Fibroblast of lung (primary cell): ENCODE data around the gene KLK15. TPM values are rescaled to one million over a fixed set of nuclear protein-coding genes. Genes with fewer than 3 reads are reported as not detected.

Source experiments
- DNase-seq, 2 donors: peaks; one replicate each; pipeline versions ENCODE4 v3.0.0 to v3.0.0-alpha.2; 2010; ENCODE audit warnings: low read depth in 2 of 2
- H2AFZ ChIP-seq: 2 replicates; pipeline ENCODE4 v1.5.1; 2012; ENCODE audit warnings: low read length, control low read depth, inconsistent platforms
- H3K27ac ChIP-seq: 2 replicates; pipeline ENCODE4 v1.5.1; 2011; ENCODE audit warnings: low read length, control low read depth; ENCODE audit not compliant: insufficient read depth
- H3K27me3 ChIP-seq: 2 replicates; pipeline ENCODE4 v1.5.1; 2011; ENCODE audit warnings: mild to moderate bottlenecking, low read length; ENCODE audit not compliant: control insufficient read depth, insufficient read depth
- H3K36me3 ChIP-seq: 2 replicates; pipeline ENCODE4 v1.5.1; 2011; ENCODE audit warnings: low read length; ENCODE audit not compliant: control insufficient read depth, insufficient read depth
- H3K4me1 ChIP-seq: 2 replicates; pipeline ENCODE4 v1.5.1; 2011; ENCODE audit warnings: low read length; ENCODE audit not compliant: control insufficient read depth, insufficient read depth; ENCODE audit errors: extremely low read depth
- H3K4me2 ChIP-seq: 2 replicates; pipeline ENCODE4 v1.5.1; 2011; ENCODE audit warnings: low read length, control low read depth; ENCODE audit not compliant: insufficient read depth; ENCODE audit errors: extremely low read depth
- H3K4me3 ChIP-seq, 4 experiments: fragments of 200-600 bp in 1 of 4; sonication (generic) in 1 of 4; replicated peaks in 1 of 4; 2 replicates each; pipeline ENCODE4 v1.5.1; 2011 to 2016; ENCODE audit warnings: low read length in 4 of 4, low read depth in 3 of 4, mild to moderate bottlenecking in 3 of 4, control low read depth in 2 of 4, inconsistent platforms in 1 of 4, mixed read lengths in 1 of 4; ENCODE audit not compliant: insufficient read depth in 1 of 4; ENCODE audit errors: control extremely low read depth in 1 of 4
- H3K79me2 ChIP-seq: 2 replicates; pipeline ENCODE4 v1.5.1; 2012; ENCODE audit warnings: mild to moderate bottlenecking, low read length, inconsistent platforms; ENCODE audit not compliant: control insufficient read depth, insufficient read depth
- H3K9ac ChIP-seq: 2 replicates; pipeline ENCODE4 v1.5.1; 2011; ENCODE audit warnings: mild to moderate bottlenecking, low read length, control low read depth; ENCODE audit not compliant: insufficient read depth
- H3K9me3 ChIP-seq: 2 replicates; pipeline ENCODE4 v1.5.1; 2012; ENCODE audit warnings: low read depth, low read length; ENCODE audit not compliant: control insufficient read depth, insufficient read depth
- H4K20me1 ChIP-seq: 2 replicates; pipeline ENCODE4 v1.5.1; 2011; ENCODE audit warnings: low read length; ENCODE audit not compliant: control insufficient read depth, insufficient read depth; ENCODE audit errors: extremely low read depth
- EZH2 ChIP-seq: IDR thresholded peaks from 2 replicates; pipeline ENCODE4 v1.5.1; 2012; ENCODE audit warnings: low read length, control low read depth, mild to moderate bottlenecking; ENCODE audit errors: missing control alignments
- polyA plus RNA-seq, 2 donors: library from polyadenylated mRNA; depleted of rRNA in 1 of 2; stranded (reverse) in 1 of 2; unstranded in 1 of 2; fragments of >200 nt; gene quantifications; 2 replicates each; pipeline ENCODE4 v1.2.1, GENCODE V29; 2011 to 2012; ENCODE audit warnings: missing spikeins in 1 of 2
- total RNA-seq: library from RNA; depleted of rRNA; stranded (reverse); fragments of >200 nt; gene quantifications from 2 replicates; pipeline ENCODE4 v1.2.1, GENCODE V29; 2014
- TF ChIP-seq, protein P1 (sequence below), 2 donors: IDR thresholded peaks in 1 of 2; conservative IDR thresholded peaks in 1 of 2; 1 replicate in 1 of 2; 2 replicates in 1 of 2; pipeline ENCODE4 v1.5.1; 2011 to 2012; ENCODE audit warnings: low read length in 2 of 2, control low read depth in 1 of 2, inconsistent platforms in 1 of 2, low read depth in 1 of 2, mild to moderate bottlenecking in 1 of 2

The KLK15 gene
- total and polyA plus RNA-seq, 2 donors (not counting 1 experiment from before 2014, with no cell fraction given), result not detected

DNA sequence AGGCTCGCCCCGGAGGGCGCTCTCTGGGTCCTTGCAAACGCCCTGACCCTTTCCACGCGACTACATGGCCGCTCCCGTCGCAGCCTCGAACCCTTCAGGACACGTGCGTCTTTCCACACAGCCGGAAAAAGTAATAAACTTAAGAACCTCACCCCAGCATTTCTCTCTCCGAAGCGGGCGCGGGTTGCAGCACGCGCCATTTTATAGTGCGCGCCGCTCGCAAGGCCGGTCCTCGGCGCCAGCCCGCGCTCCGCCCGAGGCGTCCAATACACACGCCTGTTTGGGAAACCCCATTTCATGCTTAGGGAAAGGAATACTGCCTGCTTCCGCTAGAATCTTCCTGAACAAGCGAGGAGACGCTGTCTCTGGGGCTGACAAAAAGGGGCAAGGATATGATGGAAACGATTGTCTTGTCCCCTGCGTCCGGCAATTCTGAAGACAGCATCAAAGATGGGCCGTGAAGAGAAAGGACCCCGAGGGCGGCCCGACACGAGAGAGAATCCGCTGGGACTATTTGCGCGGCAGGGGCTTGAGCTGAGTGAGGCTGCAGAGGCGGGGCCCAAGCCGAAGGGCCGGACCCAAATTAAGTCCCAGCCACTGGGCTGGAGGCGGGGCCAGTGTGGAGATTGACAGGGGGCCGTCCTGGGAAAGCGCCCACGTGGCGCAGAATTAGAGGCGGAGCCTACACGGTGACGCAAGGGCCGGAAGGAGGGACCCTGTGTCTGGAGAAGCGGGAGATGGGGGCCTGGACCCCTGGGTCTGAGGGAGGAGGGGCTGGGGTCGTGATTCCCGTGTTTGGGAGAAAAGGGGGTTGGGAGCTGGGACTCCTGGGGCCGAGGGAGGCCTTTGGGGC lies 28.7 kb downstream of the KLK15 start:
- DNase-seq, result peak; percentile 98 to 99
- Histone ChIP-seq H3K27ac (peak overlapping the region; percentile 94), H3K9ac (peak overlapping the region; percentile 89), H3K36me3 (peaks cover 8% of the 10 kb centered on the region), H2AFZ (peak overlapping the region; percentile 80), H4K20me1 (no peaks in the 10 kb centered on the region), H3K4me2 (peak overlapping the region; percentile 78), H3K4me1 (peaks cover 5% of the 10 kb centered on the region), H3K9me3 (no peaks in the 10 kb centered on the region), H3K4me3 (peak overlapping the region; percentile 81 to 98 (median 88)), H3K27me3 (no peaks in the 10 kb centered on the region), H3K79me2 (peaks cover 38% of the 10 kb centered on the region)
- TF ChIP-seq, protein P1, sequence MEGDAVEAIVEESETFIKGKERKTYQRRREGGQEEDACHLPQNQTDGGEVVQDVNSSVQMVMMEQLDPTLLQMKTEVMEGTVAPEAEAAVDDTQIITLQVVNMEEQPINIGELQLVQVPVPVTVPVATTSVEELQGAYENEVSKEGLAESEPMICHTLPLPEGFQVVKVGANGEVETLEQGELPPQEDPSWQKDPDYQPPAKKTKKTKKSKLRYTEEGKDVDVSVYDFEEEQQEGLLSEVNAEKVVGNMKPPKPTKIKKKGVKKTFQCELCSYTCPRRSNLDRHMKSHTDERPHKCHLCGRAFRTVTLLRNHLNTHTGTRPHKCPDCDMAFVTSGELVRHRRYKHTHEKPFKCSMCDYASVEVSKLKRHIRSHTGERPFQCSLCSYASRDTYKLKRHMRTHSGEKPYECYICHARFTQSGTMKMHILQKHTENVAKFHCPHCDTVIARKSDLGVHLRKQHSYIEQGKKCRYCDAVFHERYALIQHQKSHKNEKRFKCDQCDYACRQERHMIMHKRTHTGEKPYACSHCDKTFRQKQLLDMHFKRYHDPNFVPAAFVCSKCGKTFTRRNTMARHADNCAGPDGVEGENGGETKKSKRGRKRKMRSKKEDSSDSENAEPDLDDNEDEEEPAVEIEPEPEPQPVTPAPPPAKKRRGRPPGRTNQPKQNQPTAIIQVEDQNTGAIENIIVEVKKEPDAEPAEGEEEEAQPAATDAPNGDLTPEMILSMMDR (conservative IDR thresholded peaks at IDR 0.05 in 1 of 2, IDR thresholded peaks at IDR 0.05 in 1 of 2; ENCODE audit: low read depth in 1 of 2, low read length in 2 of 2), result no peak
- TF ChIP-seq EZH2, result no peak

DNA sequence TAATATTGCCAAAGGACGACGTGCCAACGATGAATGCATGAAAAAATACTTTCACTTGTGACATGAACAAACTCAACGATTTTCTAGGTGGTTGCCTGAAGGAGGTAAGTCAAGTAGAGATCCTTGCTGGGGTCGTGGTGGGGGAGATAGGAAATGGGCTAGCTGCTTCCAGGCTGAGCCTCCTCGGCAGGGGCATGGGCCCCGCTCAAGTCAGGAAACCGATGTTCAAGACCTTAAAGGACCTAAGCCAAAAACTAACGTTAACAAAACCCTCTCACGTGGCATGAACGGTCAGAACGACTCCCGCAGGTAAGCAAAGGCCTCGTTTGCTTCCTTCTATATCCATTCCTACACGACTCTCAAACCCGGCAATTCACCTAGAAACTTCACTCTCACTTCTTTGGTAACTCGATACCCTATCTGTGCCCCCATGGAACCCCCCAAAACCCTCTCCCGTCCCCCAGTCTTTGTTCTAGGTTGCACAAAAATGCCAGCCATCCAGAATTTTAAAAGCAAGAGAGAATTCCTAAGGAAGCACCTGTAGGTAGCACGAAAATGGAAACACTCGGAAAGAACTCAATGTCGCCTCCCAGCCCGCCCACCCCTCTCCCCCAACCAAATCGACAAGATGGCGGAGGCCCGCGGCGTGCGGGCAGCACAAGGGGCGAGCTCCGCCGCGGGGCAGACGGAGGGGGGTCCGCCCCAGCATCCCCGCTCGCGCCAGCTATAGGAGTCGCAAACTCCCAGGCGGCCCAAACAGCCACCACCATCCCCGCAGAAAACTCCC lies 29.5 kb downstream of the KLK15 start:
- no peaks in the 10 kb centered on the region for H3K27me3 ChIP-seq
- peak overlapping the region; percentile 81 to 98 (median 88) for H3K4me3 ChIP-seq
- peak overlapping the region; percentile 93 for H3K4me2 ChIP-seq
- H3K27ac ChIP-seq, result peak overlapping the region; percentile 94
- TF ChIP-seq, protein P1 (conservative IDR thresholded peaks at IDR 0.05 in 1 of 2, IDR thresholded peaks at IDR 0.05 in 1 of 2; ENCODE audit: low read depth in 1 of 2, low read length in 2 of 2), result no peak
- no peak for TF ChIP-seq EZH2
- H3K9ac ChIP-seq, result peak overlapping the region; percentile 89
- no peak for DNase-seq
- peaks cover 38% of the 10 kb centered on the region for H3K79me2 ChIP-seq
- no peaks in the 10 kb centered on the region for H3K9me3 ChIP-seq
- peak overlapping the region; percentile 75 for H2AFZ ChIP-seq
- peaks cover 5% of the 10 kb centered on the region for H3K4me1 ChIP-seq
- H3K36me3 ChIP-seq, result peaks cover 8% of the 10 kb centered on the region
- no peaks in the 10 kb centered on the region for H4K20me1 ChIP-seq

DNA sequence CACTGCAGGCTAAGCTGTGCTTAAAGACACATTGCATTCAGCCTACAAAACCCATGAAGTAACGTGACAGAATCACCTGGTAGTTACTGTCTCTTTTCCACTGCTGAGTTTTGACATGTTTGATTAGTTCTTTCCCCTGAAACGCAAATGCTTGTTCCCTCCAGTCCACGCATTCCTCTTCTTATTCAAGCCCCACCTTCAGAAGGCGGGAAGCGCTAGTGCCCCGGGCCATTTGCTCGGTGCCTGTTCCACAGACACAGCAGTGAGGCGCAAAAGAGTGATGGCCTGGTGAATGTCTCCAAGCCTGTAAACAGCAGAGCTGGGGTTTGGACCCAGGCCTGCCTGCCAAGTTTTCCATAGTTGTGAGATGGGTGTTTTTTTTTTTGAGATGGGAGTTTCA lies 32.3 kb downstream of the KLK15 start:
- peaks cover 38% of the 10 kb centered on the region for H3K79me2 ChIP-seq
- no peaks in the 10 kb centered on the region for H3K27me3 ChIP-seq
- H2AFZ ChIP-seq, result no peak overlapping the region
- no peak overlapping the region for H3K4me3 ChIP-seq
- no peaks in the 10 kb centered on the region for H4K20me1 ChIP-seq
- H3K27ac ChIP-seq, result no peak overlapping the region
- H3K4me1 ChIP-seq, result peaks cover 5% of the 10 kb centered on the region
- no peaks in the 10 kb centered on the region for H3K9me3 ChIP-seq
- peaks cover 19% of the 10 kb centered on the region for H3K36me3 ChIP-seq
- no peak overlapping the region for H3K9ac ChIP-seq
- TF ChIP-seq, protein P1 (conservative IDR thresholded peaks at IDR 0.05 in 1 of 2, IDR thresholded peaks at IDR 0.05 in 1 of 2; ENCODE audit: low read depth in 1 of 2, low read length in 2 of 2), result no peak
- no peak for TF ChIP-seq EZH2
- DNase-seq, result no peak
- H3K4me2 ChIP-seq, result no peak overlapping the region
